ENCODE results near the gene GNAQ. TPM values are rescaled to one million over a fixed set of nuclear protein-coding genes. Genes with fewer than 3 reads are reported as not detected.

GNAQ gene
- total RNA-seq, 1 donor from 2014 or later: 64.9 TPM

DNA sequence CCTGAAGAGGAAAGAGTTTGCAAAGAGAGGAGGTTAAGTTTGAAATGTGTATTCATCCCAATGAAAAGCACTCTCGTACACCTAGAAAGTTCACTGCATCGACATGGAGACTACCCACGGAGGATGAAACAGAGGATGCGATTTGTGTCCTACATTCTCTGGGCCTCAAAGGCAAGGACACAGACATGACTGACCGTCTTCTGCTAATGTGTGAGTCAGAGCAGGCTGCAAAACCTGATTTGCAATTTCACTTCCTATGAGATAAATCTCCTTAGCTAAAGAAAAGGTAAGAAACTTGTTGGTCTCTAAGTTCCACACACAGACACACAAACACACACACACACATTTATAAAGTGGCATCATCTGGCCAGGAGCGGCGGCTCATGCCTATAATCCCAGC is 98.6 kb downstream of the GNAQ start:
- Mint-ChIP-seq H3K27me3 (no peaks in the 10 kb centered on the region), H3K4me3 (ENCODE audit: low read depth) (no peak overlapping the region), H3K36me3 (ENCODE audit: insufficient read depth) (peaks cover 4% of the 10 kb centered on the region), H3K27ac (peak overlapping the region; percentile 8), H3K4me1 (ENCODE audit: low read depth) (peaks cover 3% of the 10 kb centered on the region), H3K9me3 (ENCODE audit: low read depth) (no peaks in the 10 kb centered on the region)
- DNase-seq (ENCODE audit: low spot score, unreplicated experiment): no peak
- TF ChIP-seq, protein P1, sequence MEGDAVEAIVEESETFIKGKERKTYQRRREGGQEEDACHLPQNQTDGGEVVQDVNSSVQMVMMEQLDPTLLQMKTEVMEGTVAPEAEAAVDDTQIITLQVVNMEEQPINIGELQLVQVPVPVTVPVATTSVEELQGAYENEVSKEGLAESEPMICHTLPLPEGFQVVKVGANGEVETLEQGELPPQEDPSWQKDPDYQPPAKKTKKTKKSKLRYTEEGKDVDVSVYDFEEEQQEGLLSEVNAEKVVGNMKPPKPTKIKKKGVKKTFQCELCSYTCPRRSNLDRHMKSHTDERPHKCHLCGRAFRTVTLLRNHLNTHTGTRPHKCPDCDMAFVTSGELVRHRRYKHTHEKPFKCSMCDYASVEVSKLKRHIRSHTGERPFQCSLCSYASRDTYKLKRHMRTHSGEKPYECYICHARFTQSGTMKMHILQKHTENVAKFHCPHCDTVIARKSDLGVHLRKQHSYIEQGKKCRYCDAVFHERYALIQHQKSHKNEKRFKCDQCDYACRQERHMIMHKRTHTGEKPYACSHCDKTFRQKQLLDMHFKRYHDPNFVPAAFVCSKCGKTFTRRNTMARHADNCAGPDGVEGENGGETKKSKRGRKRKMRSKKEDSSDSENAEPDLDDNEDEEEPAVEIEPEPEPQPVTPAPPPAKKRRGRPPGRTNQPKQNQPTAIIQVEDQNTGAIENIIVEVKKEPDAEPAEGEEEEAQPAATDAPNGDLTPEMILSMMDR (IDR thresholded peaks at IDR 0.05; ENCODE audit: unreplicated experiment): no peak

DNA sequence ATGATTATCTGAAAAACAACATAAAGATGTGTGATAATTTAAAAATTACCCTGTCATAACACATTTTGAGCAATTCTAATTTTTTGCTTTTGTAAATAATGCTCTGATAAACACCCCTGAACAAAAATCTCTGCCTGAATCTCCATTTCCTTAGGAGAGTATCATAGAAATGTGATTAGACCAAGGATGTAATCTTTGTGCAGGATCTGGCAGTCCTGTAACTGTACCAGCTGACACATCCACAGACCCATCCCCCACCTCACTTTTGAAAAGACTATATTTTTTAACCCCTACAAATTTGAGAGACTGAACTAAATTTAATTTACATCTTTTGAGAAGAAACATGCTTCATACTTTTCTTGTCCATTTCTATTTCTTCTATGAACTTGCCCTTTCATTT is 101.7 kb downstream of the GNAQ start:
- Mint-ChIP-seq H3K4me1 (ENCODE audit: low read depth) (peaks cover 3% of the 10 kb centered on the region), H3K36me3 (ENCODE audit: insufficient read depth) (peaks cover 5% of the 10 kb centered on the region)
- TF ChIP-seq, protein P1 (IDR thresholded peaks at IDR 0.05; ENCODE audit: unreplicated experiment): no peak

DNA sequence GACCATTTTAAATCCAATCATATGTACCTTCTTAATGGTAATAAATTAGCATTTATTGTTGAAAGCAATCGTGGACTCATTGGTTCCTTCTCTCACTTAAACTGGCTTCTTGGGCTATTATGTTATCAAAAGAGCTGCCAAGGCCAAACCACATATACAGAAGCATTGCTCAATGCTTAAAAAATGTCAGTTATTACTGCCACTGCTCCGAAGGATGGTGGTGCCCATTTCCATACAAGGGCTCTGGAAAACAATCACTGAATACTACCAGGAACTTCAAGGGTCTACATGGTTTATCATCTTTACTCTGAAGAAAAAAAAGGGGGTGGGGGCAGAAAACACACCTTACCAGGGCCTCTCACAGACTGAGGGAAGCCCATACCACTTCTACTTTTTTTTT is 104.3 kb downstream of the GNAQ start:
- no peak overlapping the region for H3K27ac Mint-ChIP-seq
- H3K4me1 Mint-ChIP-seq (ENCODE audit: low read depth): no peaks in the 10 kb centered on the region
- H3K4me3 Mint-ChIP-seq (ENCODE audit: low read depth): no peak overlapping the region
- peaks cover 4% of the 10 kb centered on the region for H3K36me3 Mint-ChIP-seq (ENCODE audit: insufficient read depth)
- H3K9me3 Mint-ChIP-seq (ENCODE audit: low read depth): no peaks in the 10 kb centered on the region
- TF ChIP-seq, protein P1 (IDR thresholded peaks at IDR 0.05; ENCODE audit: unreplicated experiment): no peak
- DNase-seq (ENCODE audit: low spot score, unreplicated experiment): no peak
- no peaks in the 10 kb centered on the region for H3K27me3 Mint-ChIP-seq

More for the DNA sequence above, 101.7 kb downstream of the GNAQ start:
- H3K27ac Mint-ChIP-seq: peak overlapping the region; percentile 50
- no peak for DNase-seq (ENCODE audit: low spot score, unreplicated experiment)
- H3K9me3 Mint-ChIP-seq (ENCODE audit: low read depth): no peaks in the 10 kb centered on the region
- H3K4me3 Mint-ChIP-seq (ENCODE audit: low read depth): no peak overlapping the region
- H3K27me3 Mint-ChIP-seq: no peaks in the 10 kb centered on the region

DNA sequence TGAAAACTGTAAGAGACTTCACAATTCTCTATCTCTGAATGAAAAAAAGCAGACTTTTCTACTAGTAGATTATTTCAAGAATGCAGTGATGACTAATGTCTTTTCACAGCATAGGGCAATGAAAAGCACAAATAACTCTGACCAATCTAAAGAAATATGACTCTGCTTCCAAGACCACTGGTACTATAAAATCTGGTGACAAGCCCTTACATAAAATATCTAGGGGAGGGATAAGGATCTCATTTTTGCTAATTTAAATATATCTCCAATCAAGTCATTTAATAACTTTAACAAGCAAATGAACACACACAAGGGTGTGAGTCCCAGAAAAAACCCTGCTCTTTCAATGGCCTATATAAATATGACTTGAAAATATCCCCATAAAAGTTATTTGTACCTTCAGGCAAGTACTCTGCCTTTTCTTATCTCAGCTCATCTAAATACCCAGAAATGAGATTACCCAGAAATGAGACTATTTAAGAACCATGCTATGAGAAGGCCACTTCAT is 105.2 kb downstream of the GNAQ start:
- Mint-ChIP-seq H3K36me3 (ENCODE audit: insufficient read depth) (peaks cover 6% of the 10 kb centered on the region), H3K27ac (no peak overlapping the region), H3K4me3 (ENCODE audit: low read depth) (no peak overlapping the region)

DNA sequence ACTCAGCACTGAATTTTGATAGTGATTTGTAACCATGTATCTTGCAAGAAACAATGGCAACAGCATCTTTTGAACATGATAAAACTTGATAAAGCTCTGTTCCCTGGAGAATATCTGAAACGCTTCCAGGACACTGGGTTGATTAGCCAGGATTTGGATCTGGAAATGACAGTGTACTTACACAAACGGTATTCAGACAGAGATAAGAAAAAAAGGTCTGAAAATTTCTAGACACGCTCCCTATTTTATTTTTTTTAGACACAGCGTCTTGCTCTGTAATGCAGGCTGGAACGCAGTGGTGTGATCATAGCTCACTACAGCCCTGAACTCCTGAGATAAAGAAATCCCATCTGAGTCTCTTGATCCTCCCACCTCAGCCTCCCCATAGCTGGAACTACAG is 109.0 kb downstream of the GNAQ start:
- H3K4me1 Mint-ChIP-seq (ENCODE audit: low read depth): peaks cover 9% of the 10 kb centered on the region
- no peaks in the 10 kb centered on the region for H3K27me3 Mint-ChIP-seq
- peaks cover 18% of the 10 kb centered on the region for H3K36me3 Mint-ChIP-seq (ENCODE audit: insufficient read depth)
- TF ChIP-seq, protein P1 (IDR thresholded peaks at IDR 0.05; ENCODE audit: unreplicated experiment): no peak
- H3K9me3 Mint-ChIP-seq (ENCODE audit: low read depth): no peaks in the 10 kb centered on the region
- H3K27ac Mint-ChIP-seq: no peak overlapping the region
- no peak overlapping the region for H3K4me3 Mint-ChIP-seq (ENCODE audit: low read depth)
- no peak for DNase-seq (ENCODE audit: low spot score, unreplicated experiment)

More for the DNA sequence above, 105.2 kb downstream of the GNAQ start:
- H3K4me1 Mint-ChIP-seq (ENCODE audit: low read depth): no peaks in the 10 kb centered on the region
- no peak for DNase-seq (ENCODE audit: low spot score, unreplicated experiment)
- TF ChIP-seq, protein P1 (IDR thresholded peaks at IDR 0.05; ENCODE audit: unreplicated experiment): no peak
- no peaks in the 10 kb centered on the region for H3K9me3 Mint-ChIP-seq (ENCODE audit: low read depth)
- H3K27me3 Mint-ChIP-seq: no peaks in the 10 kb centered on the region

Data from progenitor cell of endocrine pancreas (in vitro differentiated cells).